SK-N-MC (cell line): ENCODE data around the gene EXOC1L.
A peak's percentile ranks its signal among the peaks of the same experiment; 100 is the strongest.

Source experiments
- DNase-seq: peaks from one replicate; pipeline ENCODE4 v3.0.0-alpha.2; 2011; ENCODE audit warnings: low read depth, low spot score
- H3K27ac ChIP-seq: fragments of 200-600 bp; sonication (generic); 2 replicates; pipeline ENCODE4 v1.5.1; 2016; ENCODE audit warnings: mixed run types
- H3K36me3 ChIP-seq: fragments of 200-600 bp; sonication (generic); 2 replicates; pipeline ENCODE4 v1.6.1; 2017; ENCODE audit warnings: antibody characterized with exemption, low read length, mixed read lengths; ENCODE audit not compliant: insufficient read depth
- H3K4me3 ChIP-seq: fragments of 200-600 bp; sonication (generic); 2 replicates; pipeline ENCODE4 v1.5.1; 2016
- H3K9ac ChIP-seq: fragments of 200-600 bp; sonication (generic); 2 replicates; pipeline ENCODE4 v1.8.0; 2017; ENCODE audit warnings: mixed run types, mixed read lengths; ENCODE audit not compliant: insufficient read length
- H3K9me3 ChIP-seq: fragments of 200-600 bp; sonication (generic); 2 replicates; pipeline ENCODE4 v1.6.1; 2017; ENCODE audit warnings: low read depth, mild to moderate bottlenecking, antibody characterized with exemption, low read length, moderate library complexity, mixed read lengths
- EZH2 ChIP-seq: fragments of 200-600 bp; sonication (generic); IDR thresholded peaks from one replicate; pipeline ENCODE4 v1.6.1; 2017; ENCODE audit warnings: antibody characterized with exemption
- FOXP2 ChIP-seq: optimal IDR thresholded peaks from 2 replicates; pipeline ENCODE3; 2011; ENCODE audit warnings: mild to moderate bottlenecking, moderate library complexity; ENCODE audit not compliant: insufficient read depth; ENCODE audit errors: extremely low read length, control extremely low read depth
- POLR2AphosphoS5 ChIP-seq: IDR thresholded peaks from 2 replicates; pipeline ENCODE4 v1.6.1; 2012; ENCODE audit warnings: mild to moderate bottlenecking, low read depth, low read length, borderline replicate concordance

The EXOC1L gene

GRCh38 chr4:55849724-55850123 lies 30.1 kb downstream of the EXOC1L start:
- Histone ChIP-seq H3K36me3 (no peaks in the 10 kb centered on the region), H3K4me3 (no peak overlapping the region), H3K27ac (no peak overlapping the region), H3K9me3 (no peaks in the 10 kb centered on the region), H3K9ac (no peak overlapping the region)
- no peak for DNase-seq
- TF ChIP-seq FOXP2 (no peak), EZH2 (no peak), POLR2AphosphoS5 (no peak)

GRCh38 chr4:55851885-55852284 lies 32.3 kb downstream of the EXOC1L start:
- no peak overlapping the region for H3K9ac ChIP-seq
- TF ChIP-seq FOXP2 (no peak), EZH2 (no peak), POLR2AphosphoS5 (no peak)
- no peak overlapping the region for H3K4me3 ChIP-seq
- no peak for DNase-seq
- H3K9me3 ChIP-seq, result no peaks in the 10 kb centered on the region
- no peak overlapping the region for H3K27ac ChIP-seq
- no peaks in the 10 kb centered on the region for H3K36me3 ChIP-seq

GRCh38 chr4:55853484-55854046 lies 34.0 kb downstream of the EXOC1L start, which contains the start of gene EXOC1:
Gene EXOC1, plus strand, starts transcription at chr4:55853648. Its CDS starts 4,676 bp downstream, at chr4:55858324.
- H3K9ac ChIP-seq, result peak within 1 kb of the TSS; percentile 89
- peaks cover 11% of the 10 kb centered on the region; the same call in 1 of the 2 replicates for H3K36me3 ChIP-seq
- peak; percentile 79 for DNase-seq
- H3K9me3 ChIP-seq, result no peaks in the 10 kb centered on the region
- no peak within 1 kb of the TSS for H3K27ac ChIP-seq
- TF ChIP-seq FOXP2 (no peak), POLR2AphosphoS5 (peak; percentile 77)
- H3K4me3 ChIP-seq, result peak within 1 kb of the TSS; percentile 93

GRCh38 chr4:55854129-55854528 lies 34.5 kb downstream of the EXOC1L start:
- Histone ChIP-seq H3K9ac (peak overlapping the region; percentile 89), H3K36me3 (peaks cover 11% of the 10 kb centered on the region; the same call in 1 of the 2 replicates), H3K4me3 (peak overlapping the region; percentile 93), H3K27ac (no peak overlapping the region), H3K9me3 (no peaks in the 10 kb centered on the region)
- DNase-seq, result no peak
- no peak for TF ChIP-seq FOXP2
- TF ChIP-seq POLR2AphosphoS5, result no peak
- TF ChIP-seq EZH2, result no peak

- no peak for DNase-seq
- Histone ChIP-seq H3K9ac (no peak overlapping the region), H3K27ac (no peak overlapping the region), H3K4me3 (no peak overlapping the region), H3K36me3 (peaks cover 19% of the 10 kb centered on the region; the same call in 1 of the 2 replicates), H3K9me3 (no peaks in the 10 kb centered on the region)
- TF ChIP-seq POLR2AphosphoS5 (no peak), FOXP2 (no peak), EZH2 (no peak)
These were observed 38.0 kb downstream of the EXOC1L start for GRCh38 chr4:55857586-55857985.

GRCh38 chr4:55859711-55860110 lies 40.1 kb downstream of the EXOC1L start:
- no peak for DNase-seq
- TF ChIP-seq EZH2 (no peak), FOXP2 (no peak), POLR2AphosphoS5 (no peak)
- no peak overlapping the region for H3K4me3 ChIP-seq
- no peak overlapping the region for H3K27ac ChIP-seq
- peaks cover 21% of the 10 kb centered on the region for H3K36me3 ChIP-seq
- no peak overlapping the region for H3K9ac ChIP-seq
- H3K9me3 ChIP-seq, result no peaks in the 10 kb centered on the region

- H3K4me3 ChIP-seq, result no peak overlapping the region
- H3K9me3 ChIP-seq, result no peaks in the 10 kb centered on the region
- no peak overlapping the region for H3K9ac ChIP-seq
- H3K27ac ChIP-seq, result peak overlapping the region; percentile 92
- peaks cover 27% of the 10 kb centered on the region for H3K36me3 ChIP-seq
- TF ChIP-seq FOXP2 (no peak), POLR2AphosphoS5 (no peak), EZH2 (no peak)
- DNase-seq, result no peak
These were observed 45.1 kb downstream of the EXOC1L start for GRCh38 chr4:55864577-55865223.

GRCh38 chr4:55865228-55865806 lies 45.7 kb downstream of the EXOC1L start:
- TF ChIP-seq POLR2AphosphoS5 (no peak), EZH2 (no peak), FOXP2 (no peak)
- DNase-seq, result no peak
- peak overlapping the region; percentile 49 for H3K9ac ChIP-seq
- H3K27ac ChIP-seq, result peak overlapping the region; percentile 92
- no peaks in the 10 kb centered on the region for H3K9me3 ChIP-seq
- peak overlapping the region; percentile 53 for H3K4me3 ChIP-seq
- H3K36me3 ChIP-seq, result peaks cover 26% of the 10 kb centered on the region

GRCh38 chr4:55866290-55866907 lies 46.8 kb downstream of the EXOC1L start:
- DNase-seq, result no peak
- Histone ChIP-seq H3K9me3 (no peaks in the 10 kb centered on the region), H3K36me3 (peaks cover 30% of the 10 kb centered on the region), H3K4me3 (peak overlapping the region; percentile 53), H3K27ac (peak overlapping the region; percentile 92), H3K9ac (peak overlapping the region; percentile 49)
- TF ChIP-seq POLR2AphosphoS5 (no peak), EZH2 (no peak), FOXP2 (no peak)
